ENCODE results near the gene CCNG2. TPM values are rescaled to one million over a fixed set of nuclear protein-coding genes. Genes with fewer than 3 reads are reported as not detected.
A peak's percentile ranks its signal among the peaks of the same experiment; 100 is the strongest.

Gene CCNG2
- total and polyA plus RNA-seq, 2 of the 4 experiments (the other 2 are of a cell fraction): 11.3 to 14.9 TPM

GRCh38 chr4:77170926-77171325 is 13.9 kb downstream of the CCNG2 start:
- TF ChIP-seq RAD21 (IDR thresholded peaks at IDR 0.05; ENCODE audit: low read length) (no peak), BHLHE40 (IDR thresholded peaks at IDR 0.05; ENCODE audit: low read depth, low read length) (no peak), MAZ (IDR thresholded peaks at IDR 0.05; ENCODE audit: borderline replicate concordance, low read depth, low read length) (no peak), ELK1 (IDR thresholded peaks at IDR 0.05; ENCODE audit: borderline replicate concordance, low read depth, low read length) (no peak), CHD1 (IDR thresholded peaks at IDR 0.05; ENCODE audit: low read depth, low read length) (no peak), CTCF (conservative IDR thresholded peaks at IDR 0.05; ENCODE audit: low read depth, low read length) (no peak), RCOR1 (IDR thresholded peaks at IDR 0.05; ENCODE audit: insufficient replicate concordance, low read length) (no peak), CEBPB (IDR thresholded peaks at IDR 0.05; ENCODE audit: low read depth, low read length) (no peak), MAFK (IDR thresholded peaks at IDR 0.05; ENCODE audit: low read depth, low read length) (no peak), FOS (IDR thresholded peaks at IDR 0.05; ENCODE audit: low read depth, low read length) (no peak), MXI1 (IDR thresholded peaks at IDR 0.05; ENCODE audit: borderline replicate concordance, low read depth, low read length) (no peak)
- 0 out of 2 replicates have a peak overlapping the region, but pooled peaks have one; percentile 4 for H2BK120ac ChIP-seq (ENCODE audit: low read depth, low read length)
- H3K27ac ChIP-seq (ENCODE audit: insufficient read depth, low read length): no peak overlapping the region
- no peak overlapping the region for H4K91ac ChIP-seq (ENCODE audit: insufficient read depth, low read depth, low read length)
- no peaks in the 10 kb centered on the region for H3K9me3 ChIP-seq (ENCODE audit: control insufficient read depth, insufficient read depth, low read length)
- H3K4me1 ChIP-seq (ENCODE audit: control insufficient read depth, insufficient read depth, low read length): peaks cover 10% of the 10 kb centered on the region
- peaks cover 7% of the 10 kb centered on the region for H3K9me1 ChIP-seq (ENCODE audit: insufficient read depth, low read length)
- ATAC-seq (ENCODE audit: low read depth) (no peak), DNase-seq (no peak)
- no peak overlapping the region for H3K56ac ChIP-seq (ENCODE audit: extremely low read depth, insufficient read depth, low read length)
- POLR2A ChIA-PET (ENCODE audit: unreplicated experiment): no interaction called here
- H2AFZ ChIP-seq (replicated peaks; ENCODE audit: low read length, poor library complexity): no peak overlapping the region
- H3K36me3 ChIP-seq (ENCODE audit: control insufficient read depth, insufficient read depth, low read length): peaks cover 24% of the 10 kb centered on the region
- peaks cover 21% of the 10 kb centered on the region for H3K27me3 ChIP-seq (ENCODE audit: control insufficient read depth, insufficient read depth, low read length)
- H2BK5ac ChIP-seq (ENCODE audit: low read depth, low read length, poor library complexity, severe bottlenecking): no peak overlapping the region
- no TSS peak for BruUV-seq (replicated peaks)
- H3K14ac ChIP-seq (replicated peaks; ENCODE audit: low read depth, low read length): no peak overlapping the region
- 0 out of 4 replicates have a peak, but pooled peaks cover 0 to 4% of the 10 kb centered on the region in 2 experiments for H3K79me1 ChIP-seq (ENCODE audit: low read depth in 1 of 2, low read length in 2 of 2)
- intact Hi-C loops (cut with micrococcal nuclease): no loop called here
- peaks cover 8% of the 10 kb centered on the region; the same call in 1 of the 2 replicates for H4K20me1 ChIP-seq (ENCODE audit: insufficient read depth, low read length)
- H3K4ac ChIP-seq (ENCODE audit: low read depth, low read length): no peak overlapping the region; the same call in 1 of the 2 replicates
- no peak overlapping the region for H4K5ac ChIP-seq (ENCODE audit: low read depth, low read length)
- no peak overlapping the region for H3K18ac ChIP-seq (ENCODE audit: low read depth, low read length)
- no peak overlapping the region for H3K9ac ChIP-seq (ENCODE audit: low read depth, low read length)
- no peak overlapping the region for H4K8ac ChIP-seq (ENCODE audit: low read depth in 2 of 2, low read length in 2 of 2)
- in situ Hi-C loops (cut with MboI; ENCODE audit: low sequenced_read_pairs): loop anchor here (5.0 to 25.0 kb wide), 2 partner anchors 99 to 409 kb away; no protein-coding TSS in a partner anchor
- H2AK5ac ChIP-seq (ENCODE audit: low read depth, low read length): peak overlapping the region; percentile 20; the same call in 1 of the 2 replicates
- H2AK9ac ChIP-seq (replicated peaks; ENCODE audit: low read depth, low read length, poor library complexity): no peak overlapping the region
- H3K4me3 ChIP-seq (ENCODE audit: insufficient read depth, low read depth, low read length): no peak overlapping the region
- no peak overlapping the region for H3K23ac ChIP-seq (ENCODE audit: low read depth, low read length)
- no peak overlapping the region for H3K4me2 ChIP-seq (ENCODE audit: low read depth, low read length)
- no peak overlapping the region for H2BK15ac ChIP-seq (ENCODE audit: low read depth, low read length)
- dilution Hi-C loops (cut with HindIII; ENCODE audit: low sequenced_read_pairs, unreplicated experiment): no loop called here
- CTCF ChIA-PET: no interaction called here
- 100% methylated on average over 1 of the region's 4 CpGs; no CpG with 5 or more reads in 1 of the 2 experiments for WGBS, 2 experiments (ENCODE audit: extremely low coverage in 2 of 2, insufficient read length in 1 of 2)
- H2BK20ac ChIP-seq (ENCODE audit: low read depth, low read length): peak overlapping the region; percentile 4; the same call in 1 of the 2 replicates

Measured in IMR-90 (cell line).